Activated CD8-positive, alpha-beta memory T cell treated with anti-CD3 and anti-CD28 coated beads, Interleukin-2, amount 50 U/mL, for 4 hours (primary cell): ENCODE results near the gene ATP5F1D.

Source experiments
- DNase-seq: peaks from one replicate; pipeline ENCODE4 v3.0.0-alpha.2; 2020

Gene ATP5F1D

GRCh38 chr19:1283917-1284292 is 42.4 kb downstream of the ATP5F1D start:
- DNase-seq = no peak

GRCh38 chr19:1284293-1284978 is 42.9 kb downstream of the ATP5F1D start:
- DNase-seq = no peak

- DNase-seq = no peak
Observed at GRCh38 chr19:1284979-1285736, 43.6 kb downstream of the ATP5F1D start.

GRCh38 chr19:1285737-1286360 is 44.3 kb downstream of the ATP5F1D start, which contains the start of gene EFNA2:
EFNA2 (plus strand) TSS chr19:1285873; CDS start chr19:1286169, 296 bp downstream.
- DNase-seq = no peak

- DNase-seq = no peak
Observed at GRCh38 chr19:1286487-1287353, 45.2 kb downstream of the ATP5F1D start.

GRCh38 chr19:1287354-1288225 is 46.0 kb downstream of the ATP5F1D start:
- DNase-seq = no peak

GRCh38 chr19:1288226-1288612 is 46.7 kb downstream of the ATP5F1D start:
- no peak for DNase-seq

- no peak for DNase-seq
Observed at GRCh38 chr19:1288833-1289685, 47.5 kb downstream of the ATP5F1D start.

GRCh38 chr19:1289686-1290025 is 48.1 kb downstream of the ATP5F1D start:
- no peak for DNase-seq

- no peak for DNase-seq
Observed at GRCh38 chr19:1290196-1290702, 48.7 kb downstream of the ATP5F1D start.

- DNase-seq = no peak
Observed at GRCh38 chr19:1290703-1291651, 49.4 kb downstream of the ATP5F1D start.

- DNase-seq = no peak
Observed at GRCh38 chr19:1291761-1292418, 50.3 kb downstream of the ATP5F1D start.

- no peak for DNase-seq
Observed at GRCh38 chr19:1292419-1293151, 51.0 kb downstream of the ATP5F1D start.

GRCh38 chr19:1293782-1294604 is 52.4 kb downstream of the ATP5F1D start:
- no peak for DNase-seq
